C4-2B (cell line): ENCODE data around the gene ASB18.

Source experiments
- H3K27ac ChIP-seq: fragments of 450-650 bp; 2 replicates; pipeline ENCODE4 v1.5.1; 2017
- ZFX ChIP-seq: fragments of 450-650 bp; IDR thresholded peaks from 2 replicates; pipeline ENCODE4 v1.6.1; 2017
- TF ChIP-seq, protein P1 (sequence below): fragments of 450-650 bp; conservative IDR thresholded peaks from 2 replicates; pipeline ENCODE4 v1.5.1; 2017; ENCODE audit warnings: mild to moderate bottlenecking

The ASB18 gene

DNA sequence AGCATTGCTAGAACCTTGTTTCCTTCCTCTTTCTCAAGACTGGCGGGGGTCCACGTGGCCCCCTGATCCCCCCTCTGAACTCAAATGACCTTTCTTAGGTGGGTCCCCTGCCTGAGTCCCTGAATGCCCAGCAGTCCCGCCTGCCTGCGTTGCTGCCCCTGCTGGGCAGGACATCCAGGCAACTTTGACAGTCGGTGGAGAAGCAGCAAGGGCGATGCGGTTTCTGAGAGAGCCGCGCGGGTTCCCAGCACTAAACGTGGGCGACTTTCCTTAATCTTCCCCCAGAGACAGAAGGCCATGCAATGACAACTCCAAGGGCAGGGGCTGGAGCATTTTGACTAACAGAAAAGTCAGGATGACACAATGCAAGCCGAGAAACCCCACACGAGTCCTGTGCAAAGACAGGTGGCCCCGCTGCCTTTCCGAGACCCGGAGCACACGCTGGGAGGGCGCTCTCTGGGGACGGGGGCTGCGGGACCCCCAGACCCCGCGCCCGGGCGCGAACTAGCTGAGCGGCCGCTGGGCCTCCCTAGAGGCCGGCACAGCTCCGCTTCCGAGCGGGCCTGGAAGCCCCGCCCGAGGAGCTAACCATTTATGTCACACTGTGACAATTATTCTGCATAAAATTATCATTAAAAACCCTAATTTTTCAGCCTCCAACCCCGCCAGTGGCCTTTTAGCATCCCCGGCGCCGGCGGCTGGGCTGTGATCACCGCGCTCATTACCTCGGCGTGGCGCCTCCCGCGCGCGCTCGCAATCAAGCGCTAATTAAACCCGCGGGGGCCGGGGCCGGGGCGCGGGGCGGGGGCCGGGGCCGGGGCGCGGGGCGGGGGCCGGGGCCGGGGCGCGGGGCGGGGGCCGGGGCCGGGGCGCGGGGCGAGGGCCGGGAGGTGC lies 27.4 kb downstream of the ASB18 start:
- no peak overlapping the region for H3K27ac ChIP-seq
- TF ChIP-seq ZFX, result no peak
- TF ChIP-seq, protein P1, sequence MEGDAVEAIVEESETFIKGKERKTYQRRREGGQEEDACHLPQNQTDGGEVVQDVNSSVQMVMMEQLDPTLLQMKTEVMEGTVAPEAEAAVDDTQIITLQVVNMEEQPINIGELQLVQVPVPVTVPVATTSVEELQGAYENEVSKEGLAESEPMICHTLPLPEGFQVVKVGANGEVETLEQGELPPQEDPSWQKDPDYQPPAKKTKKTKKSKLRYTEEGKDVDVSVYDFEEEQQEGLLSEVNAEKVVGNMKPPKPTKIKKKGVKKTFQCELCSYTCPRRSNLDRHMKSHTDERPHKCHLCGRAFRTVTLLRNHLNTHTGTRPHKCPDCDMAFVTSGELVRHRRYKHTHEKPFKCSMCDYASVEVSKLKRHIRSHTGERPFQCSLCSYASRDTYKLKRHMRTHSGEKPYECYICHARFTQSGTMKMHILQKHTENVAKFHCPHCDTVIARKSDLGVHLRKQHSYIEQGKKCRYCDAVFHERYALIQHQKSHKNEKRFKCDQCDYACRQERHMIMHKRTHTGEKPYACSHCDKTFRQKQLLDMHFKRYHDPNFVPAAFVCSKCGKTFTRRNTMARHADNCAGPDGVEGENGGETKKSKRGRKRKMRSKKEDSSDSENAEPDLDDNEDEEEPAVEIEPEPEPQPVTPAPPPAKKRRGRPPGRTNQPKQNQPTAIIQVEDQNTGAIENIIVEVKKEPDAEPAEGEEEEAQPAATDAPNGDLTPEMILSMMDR, result no peak

DNA sequence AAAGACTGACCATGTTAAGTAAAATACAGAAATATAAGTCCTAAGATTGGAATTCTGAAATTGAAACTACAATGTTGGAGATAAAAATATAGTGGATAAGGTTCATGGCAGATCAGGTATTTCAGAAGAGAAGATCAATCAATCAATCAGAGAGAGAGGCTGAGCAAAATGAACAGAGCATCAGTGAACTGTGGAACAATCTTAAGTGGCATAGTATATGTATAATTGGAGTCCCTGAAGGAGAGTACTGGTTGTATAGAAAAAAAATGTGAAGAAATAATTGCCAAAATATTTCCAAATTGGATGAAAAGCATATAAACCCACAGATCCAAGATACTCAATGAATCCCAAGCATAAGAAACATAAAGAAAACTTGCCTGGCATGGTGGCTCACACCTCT lies 35.0 kb downstream of the ASB18 start:
- TF ChIP-seq, protein P1, result no peak
- TF ChIP-seq ZFX, result no peak
- H3K27ac ChIP-seq, result no peak overlapping the region

DNA sequence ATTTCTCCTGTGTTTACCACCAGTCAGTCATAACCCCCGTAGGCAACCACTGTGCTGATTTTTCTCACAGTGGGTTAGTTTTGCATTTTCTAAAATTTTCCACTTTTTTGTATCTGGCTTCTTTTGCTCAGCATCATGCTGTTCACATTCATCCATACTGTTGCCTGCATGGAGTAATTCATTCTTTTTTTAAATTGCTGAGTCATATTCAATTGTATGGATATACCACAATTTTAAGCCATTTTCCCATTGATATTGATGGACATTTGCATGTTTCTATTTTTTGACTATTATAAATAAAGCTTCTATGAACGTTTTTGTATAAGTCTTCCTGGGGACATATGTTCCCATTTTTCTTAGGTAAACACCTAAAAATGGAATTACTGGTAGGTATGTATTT lies 40.5 kb downstream of the ASB18 start:
- no peak for TF ChIP-seq ZFX
- TF ChIP-seq, protein P1, result no peak
- H3K27ac ChIP-seq, result no peak overlapping the region

DNA sequence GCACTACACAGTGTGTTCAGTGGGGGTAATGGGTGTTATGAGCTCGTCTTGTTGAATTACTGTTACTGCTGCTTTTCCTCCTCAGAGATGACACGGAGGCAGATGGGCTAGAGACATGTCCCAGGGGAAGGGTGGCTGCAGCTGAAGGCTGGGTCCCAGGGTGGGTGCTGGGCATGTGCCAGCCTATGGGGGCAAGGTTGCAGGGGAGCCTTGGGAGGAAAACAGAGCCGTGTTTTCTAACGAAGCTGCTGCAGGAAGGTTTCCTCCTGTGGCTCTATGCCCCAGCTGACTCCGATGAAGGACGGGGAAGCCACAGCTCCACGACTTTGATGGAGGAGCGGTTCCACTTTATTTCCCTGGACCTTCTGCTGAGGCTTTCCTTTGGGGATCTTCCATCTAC lies 42.4 kb downstream of the ASB18 start:
- no peak overlapping the region for H3K27ac ChIP-seq
- TF ChIP-seq ZFX, result no peak
- TF ChIP-seq, protein P1, result no peak

DNA sequence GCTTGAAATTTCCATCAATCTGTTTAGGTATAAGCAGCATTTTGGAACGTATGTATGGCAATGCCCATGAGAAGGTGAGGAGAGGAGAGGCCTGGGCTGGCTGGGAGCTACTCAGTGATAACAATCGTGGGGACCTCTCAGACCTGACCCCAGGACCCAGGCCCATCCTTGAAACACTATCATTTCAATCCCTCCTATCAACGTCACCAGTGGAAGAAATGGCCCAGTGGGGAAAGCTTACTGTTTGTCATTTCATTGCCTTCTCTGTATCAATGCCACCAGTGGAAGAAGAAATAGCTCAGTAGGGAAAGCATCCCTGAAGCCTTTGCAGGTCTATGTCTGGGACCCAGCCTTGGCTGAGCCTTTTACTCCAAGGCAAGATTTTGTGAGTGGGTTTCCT lies 44.8 kb downstream of the ASB18 start:
- TF ChIP-seq ZFX, result no peak
- TF ChIP-seq, protein P1, result no peak
- H3K27ac ChIP-seq, result no peak overlapping the region

DNA sequence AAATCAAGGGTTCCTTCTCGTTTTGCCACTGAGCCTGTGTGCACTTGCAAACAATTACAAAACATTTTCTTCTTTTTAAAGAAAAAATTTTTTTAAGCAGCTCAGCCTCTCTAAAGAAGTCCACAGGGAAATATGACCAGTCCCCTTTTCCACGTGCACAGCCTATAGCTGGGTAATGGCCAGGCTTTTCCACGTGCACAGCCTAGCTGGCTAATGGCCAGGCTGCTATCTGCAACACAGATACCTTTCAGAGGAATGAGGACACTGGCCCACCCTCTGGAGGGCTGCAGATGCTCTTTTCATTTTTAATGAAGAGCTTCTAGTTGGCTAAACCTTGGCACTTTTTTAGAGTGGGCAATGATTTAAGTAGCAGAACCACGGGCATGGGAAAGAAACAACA lies 46.3 kb downstream of the ASB18 start:
- TF ChIP-seq ZFX, result no peak
- TF ChIP-seq, protein P1, result no peak
- H3K27ac ChIP-seq, result no peak overlapping the region

DNA sequence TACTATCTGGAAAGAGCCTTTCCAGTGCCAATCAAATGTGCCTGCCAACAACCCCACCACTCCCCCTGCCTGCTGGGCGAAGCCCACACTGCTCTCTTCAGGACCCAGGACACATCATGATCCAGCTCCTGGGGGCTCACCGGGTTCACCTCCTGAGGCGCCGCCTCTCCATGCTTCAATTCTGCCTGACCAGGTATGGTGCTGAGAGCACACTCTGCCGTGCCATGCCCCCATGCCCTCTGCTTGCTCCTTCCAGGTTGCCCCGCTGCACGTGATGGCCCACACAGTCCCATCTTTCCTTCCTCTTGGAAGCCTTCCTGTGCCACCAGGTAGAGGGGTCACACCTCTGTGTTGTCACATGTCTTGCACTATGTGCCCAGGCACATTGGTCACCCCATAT lies 47.5 kb downstream of the ASB18 start:
- TF ChIP-seq, protein P1, result no peak
- no peak overlapping the region for H3K27ac ChIP-seq
